NCI-H82 treated with DMSO at 0.1 percent for 48 hours (cell line): ENCODE data around the gene ETS2.

ENCODE experiments used
- DNase-seq: peaks from one replicate; lab custom pipeline; 2025; ENCODE audit not compliant: unreplicated experiment; lab: John Stamatoyannopoulos, UW

The ETS2 gene

GRCh38 chr21:38800924-38801744, 4.6 kb upstream of the ETS2 start:
- DNase-seq, result no peak

GRCh38 chr21:38802050-38803026, 3.4 kb upstream of the ETS2 start:
- no peak for DNase-seq

- DNase-seq, result no peak
Observed at GRCh38 chr21:38803075-38803660, 2.6 kb upstream of the ETS2 start.

- DNase-seq, result no peak
Observed at GRCh38 chr21:38804030-38804788, 1.5 kb upstream of the ETS2 start.

- no peak for DNase-seq
Observed at GRCh38 chr21:38804789-38805327, 871 bp upstream of the ETS2 start.

- DNase-seq, result no peak
Observed at GRCh38 chr21:38806153-38806941, 618 bp downstream of the ETS2 start.

GRCh38 chr21:38806942-38807284, 1.2 kb downstream of the ETS2 start:
- no peak for DNase-seq

GRCh38 chr21:38807441-38807871, 1.7 kb downstream of the ETS2 start:
- no peak for DNase-seq

- DNase-seq, result no peak
Observed at GRCh38 chr21:38807986-38808385, 2.3 kb downstream of the ETS2 start.

- no peak for DNase-seq
Observed at GRCh38 chr21:38809198-38809878, 3.6 kb downstream of the ETS2 start.

GRCh38 chr21:38810034-38810825, 4.5 kb downstream of the ETS2 start:
- DNase-seq, result no peak

- DNase-seq, result no peak
Observed at GRCh38 chr21:38810826-38811164, 5.1 kb downstream of the ETS2 start.

GRCh38 chr21:38811257-38811656, 5.5 kb downstream of the ETS2 start:
- no peak for DNase-seq

- no peak for DNase-seq
Observed at GRCh38 chr21:38813143-38813542, 7.4 kb downstream of the ETS2 start.

- DNase-seq, result no peak
Observed at GRCh38 chr21:38813547-38813946, 7.8 kb downstream of the ETS2 start.

GRCh38 chr21:38814126-38815059, 8.7 kb downstream of the ETS2 start:
- no peak for DNase-seq

GRCh38 chr21:38815060-38815405, 9.3 kb downstream of the ETS2 start:
- DNase-seq, result no peak
